Osteoblast (primary cell): ENCODE results near the gene NIM1K. TPM values are rescaled to one million over a fixed set of nuclear protein-coding genes. Genes with fewer than 3 reads are reported as not detected.
"Not testable (repeated sequence)": the region's sequence is repeated elsewhere in the genome, so short reads cannot be mapped to it uniquely, and the experiment has no call there.

ENCODE experiments used
- DNase-seq: peaks from one replicate; pipeline ENCODE4 v3.0.0; 2011; ENCODE audit warnings: low spot score, mixed read lengths; ENCODE audit not compliant: insufficient read length; ENCODE audit errors: missing footprints
- H2AFZ ChIP-seq: 2 replicates; pipeline ENCODE4 v1.6.0; 2011; ENCODE audit warnings: mild to moderate bottlenecking, low read length
- H3K27ac ChIP-seq: 2 replicates; pipeline ENCODE4 v1.5.1; 2011; ENCODE audit warnings: mild to moderate bottlenecking, low read depth, low read length, moderate library complexity
- H3K27me3 ChIP-seq: 2 replicates; pipeline ENCODE4 v1.6.0; 2012; ENCODE audit warnings: mild to moderate bottlenecking, control low read depth, inconsistent platforms, low read length, moderate library complexity; ENCODE audit not compliant: insufficient read depth
- H3K36me3 ChIP-seq: 2 replicates; pipeline ENCODE4 v1.5.1; 2011; ENCODE audit warnings: mild to moderate bottlenecking, low read length, control low read depth, moderate library complexity; ENCODE audit not compliant: insufficient read depth
- H3K4me1 ChIP-seq: 2 replicates; pipeline ENCODE4 v1.5.1; 2011; ENCODE audit warnings: mild to moderate bottlenecking, low read length, control low read depth, moderate library complexity; ENCODE audit not compliant: insufficient read depth
- H3K4me2 ChIP-seq: 2 replicates; pipeline ENCODE4 v1.6.0; 2011; ENCODE audit warnings: mild to moderate bottlenecking, low read length; ENCODE audit not compliant: insufficient read depth
- H3K4me3 ChIP-seq: fragments of 200-600 bp; sonication (generic); 3 replicates; pipeline ENCODE4 v1.5.1; 2012; ENCODE audit warnings: mild to moderate bottlenecking, low read length, inconsistent platforms; ENCODE audit not compliant: insufficient read depth
- H3K79me2 ChIP-seq: 2 replicates; pipeline ENCODE4 v1.6.0; 2012; ENCODE audit warnings: mild to moderate bottlenecking, low read length, control low read depth, inconsistent platforms; ENCODE audit not compliant: insufficient read depth
- H3K9me3 ChIP-seq: 2 replicates; pipeline ENCODE4 v1.5.1; 2011; ENCODE audit warnings: low read depth, low read length, control low read depth
- H4K20me1 ChIP-seq: 2 replicates; pipeline ENCODE4 v1.6.0; 2012; ENCODE audit warnings: mild to moderate bottlenecking, low read length, control low read depth; ENCODE audit not compliant: insufficient read depth
- total RNA-seq: library from RNA; depleted of rRNA; stranded (reverse); fragments of >200 nt; gene quantifications from 2 replicates; pipeline ENCODE4 v1.2.3, GENCODE V29; 2012
- TF ChIP-seq, protein P1 (sequence below): IDR thresholded peaks from 2 replicates; pipeline ENCODE4 v1.5.1; 2011; ENCODE audit warnings: mild to moderate bottlenecking, low read depth, low read length, moderate library complexity; ENCODE audit errors: extremely low read depth

NIM1K gene
- total RNA-seq, 1 donor, result 1.1 TPM

DNA sequence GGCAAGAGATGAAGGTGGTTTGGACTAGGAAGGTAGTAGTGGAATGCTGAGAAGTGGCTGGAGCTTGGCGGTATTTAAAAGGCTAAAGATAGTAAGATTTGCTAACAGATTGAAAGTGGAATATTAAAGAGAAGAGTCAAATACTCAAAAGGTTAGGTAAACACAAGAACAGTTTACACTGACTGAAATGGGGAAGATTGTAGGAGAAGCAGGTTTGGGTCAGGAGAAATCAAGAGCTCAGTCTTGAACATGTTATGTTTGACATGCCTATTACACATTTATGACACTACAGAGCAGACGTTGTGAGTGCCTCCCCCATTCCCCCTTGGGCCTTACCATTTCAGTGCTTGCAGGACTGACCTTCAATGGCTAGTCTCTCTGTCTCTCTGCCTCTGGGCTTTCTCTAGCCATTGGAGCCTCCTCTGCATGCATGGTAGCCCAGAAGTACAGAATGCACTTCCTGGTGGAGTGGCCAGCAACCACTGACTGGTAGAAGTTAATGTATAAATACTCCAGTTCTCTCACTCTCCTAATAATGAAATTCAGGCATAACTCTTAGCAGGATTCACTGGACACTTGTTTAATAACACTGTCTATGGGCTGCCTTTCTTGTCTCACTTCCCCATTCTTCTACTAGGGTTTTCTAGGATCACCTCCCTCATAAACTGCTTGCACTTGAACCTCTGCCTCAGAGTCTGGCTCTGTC, 64.4 kb downstream of the NIM1K start:
- Histone ChIP-seq H4K20me1 (no peaks in the 10 kb centered on the region), H3K4me3 (no peak overlapping the region), H3K79me2 (no peaks in the 10 kb centered on the region), H3K9me3 (no peaks in the 10 kb centered on the region), H3K36me3 (no peaks in the 10 kb centered on the region), H3K4me2 (no peak overlapping the region), H3K27ac (no peak overlapping the region), H3K4me1 (no peaks in the 10 kb centered on the region), H2AFZ (no peak overlapping the region), H3K27me3 (no peaks in the 10 kb centered on the region)
- TF ChIP-seq, protein P1, sequence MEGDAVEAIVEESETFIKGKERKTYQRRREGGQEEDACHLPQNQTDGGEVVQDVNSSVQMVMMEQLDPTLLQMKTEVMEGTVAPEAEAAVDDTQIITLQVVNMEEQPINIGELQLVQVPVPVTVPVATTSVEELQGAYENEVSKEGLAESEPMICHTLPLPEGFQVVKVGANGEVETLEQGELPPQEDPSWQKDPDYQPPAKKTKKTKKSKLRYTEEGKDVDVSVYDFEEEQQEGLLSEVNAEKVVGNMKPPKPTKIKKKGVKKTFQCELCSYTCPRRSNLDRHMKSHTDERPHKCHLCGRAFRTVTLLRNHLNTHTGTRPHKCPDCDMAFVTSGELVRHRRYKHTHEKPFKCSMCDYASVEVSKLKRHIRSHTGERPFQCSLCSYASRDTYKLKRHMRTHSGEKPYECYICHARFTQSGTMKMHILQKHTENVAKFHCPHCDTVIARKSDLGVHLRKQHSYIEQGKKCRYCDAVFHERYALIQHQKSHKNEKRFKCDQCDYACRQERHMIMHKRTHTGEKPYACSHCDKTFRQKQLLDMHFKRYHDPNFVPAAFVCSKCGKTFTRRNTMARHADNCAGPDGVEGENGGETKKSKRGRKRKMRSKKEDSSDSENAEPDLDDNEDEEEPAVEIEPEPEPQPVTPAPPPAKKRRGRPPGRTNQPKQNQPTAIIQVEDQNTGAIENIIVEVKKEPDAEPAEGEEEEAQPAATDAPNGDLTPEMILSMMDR, result no peak
- no peak for DNase-seq

DNA sequence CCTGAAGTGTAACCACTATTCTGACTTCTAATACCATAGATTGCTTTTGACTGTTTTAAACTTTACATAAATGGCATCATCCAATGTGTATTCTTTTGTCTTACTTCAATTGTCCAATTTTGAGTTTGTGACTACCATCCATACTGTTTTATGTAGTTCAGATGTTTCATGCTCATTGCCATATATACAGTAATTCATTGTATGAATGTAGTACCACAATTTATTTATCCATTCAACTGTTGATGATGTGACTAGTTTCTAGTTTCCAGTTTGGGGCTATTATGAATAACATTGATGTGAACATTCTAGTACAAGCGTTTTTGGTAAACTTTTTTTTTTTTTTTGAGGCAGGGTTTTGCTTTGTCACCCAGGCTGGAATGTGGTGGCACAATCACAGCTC, 66.1 kb downstream of the NIM1K start:
- no peaks in the 10 kb centered on the region for H4K20me1 ChIP-seq
- H3K79me2 ChIP-seq, result no peaks in the 10 kb centered on the region
- H2AFZ ChIP-seq, result no peak overlapping the region
- TF ChIP-seq, protein P1, result no peak
- H3K36me3 ChIP-seq, result no peaks in the 10 kb centered on the region
- DNase-seq, result no peak
- no peak overlapping the region for H3K27ac ChIP-seq
- no peaks in the 10 kb centered on the region for H3K4me1 ChIP-seq
- H3K27me3 ChIP-seq, result no peaks in the 10 kb centered on the region
- no peak overlapping the region for H3K4me3 ChIP-seq
- no peaks in the 10 kb centered on the region for H3K9me3 ChIP-seq
- H3K4me2 ChIP-seq, result no peak overlapping the region

DNA sequence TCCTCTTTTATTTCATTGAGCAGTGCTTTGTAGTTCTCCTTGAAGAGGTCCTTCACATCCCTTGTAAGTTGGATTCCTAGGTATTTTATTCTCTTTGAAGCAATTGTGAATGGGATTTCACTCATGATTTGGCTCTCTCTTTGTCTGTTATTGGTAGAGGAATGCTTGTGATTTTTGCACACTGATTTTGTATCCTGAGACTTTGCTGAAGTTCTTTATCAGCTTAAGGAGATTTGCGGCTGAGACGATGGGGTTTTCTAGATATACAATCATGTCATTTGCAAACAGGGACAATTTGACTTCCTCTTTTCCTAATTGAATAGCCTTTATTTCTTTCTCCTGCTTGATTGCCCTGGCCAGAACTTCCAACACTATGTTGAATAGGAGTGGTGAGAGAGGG, 70.2 kb downstream of the NIM1K start:
- not testable (repeated sequence) for H3K36me3 ChIP-seq, DNase-seq, H3K4me2 ChIP-seq

DNA sequence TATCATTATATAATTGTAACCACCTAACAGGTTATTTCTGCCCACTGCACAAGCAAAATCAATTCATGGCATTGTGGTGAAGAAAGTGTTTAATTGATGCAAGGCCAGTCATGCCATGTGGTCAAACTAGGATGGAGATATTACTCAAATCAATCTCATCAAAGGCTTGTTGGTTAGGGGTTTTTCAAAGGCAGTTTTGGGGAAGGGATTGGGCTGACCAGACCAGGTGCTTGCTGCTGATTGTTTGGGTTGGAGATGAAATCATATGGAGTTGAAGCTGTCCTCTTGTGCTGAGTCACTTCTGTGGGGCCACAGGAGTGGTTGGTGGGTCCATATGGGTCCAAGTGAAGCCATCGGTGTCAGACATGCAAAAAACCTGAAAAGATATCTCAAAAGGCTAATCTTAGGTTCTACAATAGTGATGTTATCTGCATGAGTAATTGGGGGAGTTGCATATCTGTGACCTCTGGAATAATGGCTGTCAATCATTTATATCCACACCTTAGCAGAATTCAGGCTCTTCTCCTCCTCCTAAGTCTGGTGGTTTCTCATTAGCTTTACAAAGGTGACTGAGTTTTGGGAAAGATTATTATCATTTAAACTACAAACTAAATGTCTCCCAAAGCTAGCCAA, 76.3 kb downstream of the NIM1K start:
- Histone ChIP-seq H2AFZ (no peak overlapping the region), H4K20me1 (no peaks in the 10 kb centered on the region), H3K27me3 (no peaks in the 10 kb centered on the region), H3K27ac (no peak overlapping the region), H3K36me3 (no peaks in the 10 kb centered on the region), H3K4me2 (no peak overlapping the region), H3K4me3 (no peak overlapping the region), H3K9me3 (no peaks in the 10 kb centered on the region), H3K79me2 (no peaks in the 10 kb centered on the region), H3K4me1 (no peaks in the 10 kb centered on the region)
- TF ChIP-seq, protein P1, result no peak
- no peak for DNase-seq

More for the DNA sequence above, 70.2 kb downstream of the NIM1K start:
- H3K27ac ChIP-seq, H3K4me1 ChIP-seq, H2AFZ ChIP-seq, H3K4me3 ChIP-seq, H4K20me1 ChIP-seq, H3K79me2 ChIP-seq, H3K9me3 ChIP-seq, H3K27me3 ChIP-seq: not testable (repeated sequence)
